Keratinocyte (primary cell): ENCODE results near the gene DEDD2. TPM values are rescaled to one million over a fixed set of nuclear protein-coding genes. Genes with fewer than 3 reads are reported as not detected.

Experiments
- DNase-seq: peaks from one replicate; pipeline ENCODE4 v3.0.0-alpha.2; 2011; ENCODE audit warnings: low read depth, missing footprints, low spot score
- FAIRE-seq: peaks from 2 replicates; lab custom pipeline; 2011; peaks lifted over from hg19 to GRCh38; lab: Jason Lieb, UNC
- H2AFZ ChIP-seq: 2 replicates; pipeline ENCODE4 v1.6.0; 2012; ENCODE audit warnings: low read length, control low read depth, inconsistent platforms; ENCODE audit not compliant: control insufficient read depth
- H3K27ac ChIP-seq: 2 replicates; pipeline ENCODE4 v1.5.1; 2011; ENCODE audit warnings: low read length; ENCODE audit not compliant: control insufficient read depth, insufficient read depth
- H3K27me3 ChIP-seq: 3 replicates; pipeline ENCODE4 v1.6.0; 2011; ENCODE audit warnings: low read length; ENCODE audit not compliant: control insufficient read depth, insufficient read depth; ENCODE audit errors: extremely low read depth
- H3K36me3 ChIP-seq, 2 experiments: 2 replicates in 1 of 2; 3 replicates in 1 of 2; pipeline ENCODE4 v1.5.1; 2011; ENCODE audit warnings: low read length in 2 of 2, mild to moderate bottlenecking in 1 of 2; ENCODE audit not compliant: control insufficient read depth in 2 of 2, insufficient read depth in 2 of 2; ENCODE audit errors: extremely low read depth in 1 of 2
- H3K4me1 ChIP-seq: 3 replicates; pipeline ENCODE4 v1.5.1; 2011; ENCODE audit warnings: low read length; ENCODE audit not compliant: control insufficient read depth, insufficient read depth; ENCODE audit errors: extremely low read depth
- H3K4me2 ChIP-seq: 3 replicates; pipeline ENCODE4 v1.6.0; 2011; ENCODE audit warnings: low read depth, low read length; ENCODE audit not compliant: control insufficient read depth, insufficient read depth; ENCODE audit errors: extremely low read depth
- H3K4me3 ChIP-seq, 3 experiments: fragments of 200-600 bp in 1 of 3; sonication (generic) in 1 of 3; 2 replicates in 2 of 3; 3 replicates in 1 of 3; pipeline ENCODE4 v1.5.1; 2011 to 2016; ENCODE audit warnings: low read length in 3 of 3, mild to moderate bottlenecking in 3 of 3, control low read depth in 2 of 3, inconsistent platforms in 1 of 3, low read depth in 1 of 3, mixed read lengths in 1 of 3, mixed run types in 1 of 3, moderate library complexity in 1 of 3; ENCODE audit not compliant: control insufficient read depth in 2 of 3, insufficient read depth in 2 of 3; ENCODE audit errors: extremely low read depth in 1 of 3
- H3K79me2 ChIP-seq: 2 replicates; pipeline ENCODE4 v1.6.0; 2012; ENCODE audit warnings: low read length; ENCODE audit not compliant: control insufficient read depth, insufficient read depth
- H3K9ac ChIP-seq: 3 replicates; pipeline ENCODE4 v1.6.0; 2011; ENCODE audit warnings: low read length; ENCODE audit not compliant: control insufficient read depth, insufficient read depth; ENCODE audit errors: extremely low read depth
- H3K9me1 ChIP-seq: 3 replicates; pipeline ENCODE4 v1.6.0; 2011; ENCODE audit warnings: low read length; ENCODE audit not compliant: control insufficient read depth, insufficient read depth; ENCODE audit errors: extremely low read depth
- H3K9me3 ChIP-seq: 2 replicates; pipeline ENCODE4 v1.5.1; 2012; ENCODE audit warnings: low read depth, low read length; ENCODE audit not compliant: control insufficient read depth
- H4K20me1 ChIP-seq: 3 replicates; pipeline ENCODE4 v1.6.0; 2011; ENCODE audit warnings: low read length; ENCODE audit not compliant: control insufficient read depth, insufficient read depth; ENCODE audit errors: extremely low read depth
- CTCF ChIP-seq, 3 experiments: IDR thresholded peaks in 1 of 3; conservative IDR thresholded peaks in 1 of 3; optimal IDR thresholded peaks in 1 of 3; 2 replicates in 2 of 3; 3 replicates in 1 of 3; pipeline versions ENCODE3 to v1.5.1; 2011; ENCODE audit warnings: low read length in 3 of 3, mild to moderate bottlenecking in 3 of 3, moderate library complexity in 2 of 3, control low read depth in 1 of 3, inconsistent platforms in 1 of 3; ENCODE audit not compliant: insufficient read depth in 2 of 3; ENCODE audit errors: extremely low read depth in 1 of 3
- EZH2 ChIP-seq: IDR thresholded peaks from one replicate; pipeline ENCODE4 v1.6.1; 2012; ENCODE audit warnings: inconsistent platforms, mild to moderate bottlenecking, low read length, moderate library complexity
- dilution Hi-C: fragments of 300-500 bp; cut with MboI; formaldehyde crosslinking; loops from one replicate; pipeline ENCODE4 v1.7.0; 2020; ENCODE audit warnings: low sequenced_read_pairs; ENCODE audit not compliant: extremely low pct_ligation_motif_present
- polyA plus RNA-seq, 5 experiments: library from polyadenylated mRNA; depleted of rRNA in 3 of 5; stranded (reverse) in 3 of 5; stranded (forward) in 1 of 5; unstranded in 1 of 5; fragments of >200 nt; gene quantifications; 1 replicate in 1 of 5; 2 replicates in 3 of 5; 3 replicates in 1 of 5; pipeline versions ENCODE4 v1.2.1 to v1.2.3, GENCODE V29; 2011 to 2012; ENCODE audit warnings: missing spikeins in 2 of 5, low read depth in 1 of 5, low replicate concordance in 1 of 5

DEDD2 gene
- polyA plus RNA-seq, 1 donor (not counting 4 experiments of a cell fraction or from before 2014, with no cell fraction given), result 20.8 TPM

GRCh38 chr19:42207767-42208271, 9.7 kb downstream of the DEDD2 start:
- peaks cover 44% of the 10 kb centered on the region for H3K79me2 ChIP-seq
- peaks cover 23 to 41% of the 10 kb centered on the region in 2 experiments for H3K36me3 ChIP-seq
- no peaks in the 10 kb centered on the region for H4K20me1 ChIP-seq
- no peak overlapping the region for H3K9ac ChIP-seq
- dilution Hi-C loops, result no loop called here
- no peaks in the 10 kb centered on the region for H3K9me3 ChIP-seq
- H3K27me3 ChIP-seq, result no peaks in the 10 kb centered on the region
- FAIRE-seq, result peak; percentile 94
- peak overlapping the region in 1 of 3 experiments; percentile 36 for H3K4me3 ChIP-seq
- DNase-seq, result peak; percentile 32
- peak overlapping the region; percentile 74 for H3K4me2 ChIP-seq
- peaks cover 31% of the 10 kb centered on the region for H3K4me1 ChIP-seq
- H3K27ac ChIP-seq, result peak overlapping the region; percentile 91
- no peak overlapping the region for H2AFZ ChIP-seq
- TF ChIP-seq EZH2 (no peak), CTCF (optimal IDR thresholded peaks at IDR 0.05 in 1 of 3, IDR thresholded peaks at IDR 0.05 in 1 of 3, conservative IDR thresholded peaks at IDR 0.05 in 1 of 3; ENCODE audit: extremely low read depth in 1 of 3, insufficient read depth in 2 of 3, low read length in 3 of 3) (no peak)
- H3K9me1 ChIP-seq, result peaks cover 11% of the 10 kb centered on the region

- TF ChIP-seq EZH2, result no peak
- no peak for TF ChIP-seq CTCF (optimal IDR thresholded peaks at IDR 0.05 in 1 of 3, IDR thresholded peaks at IDR 0.05 in 1 of 3, conservative IDR thresholded peaks at IDR 0.05 in 1 of 3; ENCODE audit: extremely low read depth in 1 of 3, insufficient read depth in 2 of 3, low read length in 3 of 3)
- Histone ChIP-seq H3K9me3 (no peaks in the 10 kb centered on the region), H3K27me3 (no peaks in the 10 kb centered on the region), H3K27ac (peak overlapping the region; percentile 91), H3K79me2 (peaks cover 42% of the 10 kb centered on the region), H3K9me1 (peaks cover 11% of the 10 kb centered on the region), H3K4me2 (peak overlapping the region; percentile 85), H3K4me3 (peak overlapping the region in 2 of 3 experiments; percentile 10 to 56), H2AFZ (peak overlapping the region; percentile 19), H3K9ac (peak overlapping the region; percentile 63), H3K4me1 (peaks cover 31% of the 10 kb centered on the region), H4K20me1 (no peaks in the 10 kb centered on the region), H3K36me3 (peaks cover 24 to 44% of the 10 kb centered on the region in 2 experiments)
- peak; percentile 96 for FAIRE-seq
- DNase-seq, result peak; percentile 79
- dilution Hi-C loops, result no loop called here
Observed at GRCh38 chr19:42206871-42207755, 10.4 kb downstream of the DEDD2 start.
